CD4-positive, alpha-beta T cell (primary cell): ENCODE measurements around the gene ORC5. TPM values are rescaled to one million over a fixed set of nuclear protein-coding genes. Genes with fewer than 3 reads are reported as not detected.

Experiments used
- ATAC-seq: fragments of 200-7000 bp; cut with Tn5 transposase; one replicate; pipeline ENCODE4 v1.10.0; 2022; ENCODE audit warnings: mild to moderate bottlenecking; ENCODE audit not compliant: poor library complexity
- CTCF ChIA-PET: fragments of 350-600 bp; sonication (Branson Sonifier 250); formaldehyde crosslinking; loops from one replicate; lab custom pipeline; 2021; ENCODE audit warnings: antibody characterized with exemption, inconsistent platforms; lab: Charles Lee
- POLR2A ChIA-PET: fragments of 350-600 bp; sonication (Branson Sonifier 250); formaldehyde crosslinking; loops from one replicate; lab custom pipeline; 2021; ENCODE audit warnings: antibody characterized with exemption, inconsistent platforms; lab: Charles Lee
- DNase-seq, 14 experiments: peaks; one replicate each; pipeline ENCODE4 v3.0.0-alpha.2; 2013 to 2020; ENCODE audit warnings: mixed read lengths in 2 of 14
- H3K27ac ChIP-seq, 2 donors: one replicate each; pipeline versions ENCODE4 v1.5.1 to v1.7.0; 2013; ENCODE audit warnings: low read length in 2 of 2, low read depth in 1 of 2, mild to moderate bottlenecking in 1 of 2
- H3K27me3 ChIP-seq, 2 experiments: 1 replicate in 1 of 2; 2 replicates in 1 of 2; pipeline versions ENCODE4 v1.6.1 to v1.7.0; 2013; ENCODE audit warnings: low read length in 2 of 2, control low read depth in 1 of 2, mild to moderate bottlenecking in 1 of 2, moderate library complexity in 1 of 2; ENCODE audit not compliant: insufficient read depth in 2 of 2, control insufficient read depth in 1 of 2
- H3K36me3 ChIP-seq: one replicate; pipeline ENCODE4 v1.6.1; 2013; ENCODE audit warnings: low read length, control low read depth; ENCODE audit not compliant: insufficient read depth
- H3K4me1 ChIP-seq: one replicate; pipeline ENCODE4 v1.6.1; 2013; ENCODE audit warnings: low read length, control low read depth; ENCODE audit not compliant: insufficient read depth
- H3K4me3 ChIP-seq: one replicate; pipeline ENCODE4 v1.5.1; 2013; ENCODE audit warnings: mild to moderate bottlenecking, low read length, moderate library complexity
- H3K9me3 ChIP-seq, 2 experiments: 1 replicate in 1 of 2; 2 replicates in 1 of 2; pipeline versions ENCODE4 v1.6.1 to v1.7.0; 2013; ENCODE audit warnings: low read length in 2 of 2, mild to moderate bottlenecking in 2 of 2, control low read depth in 1 of 2, moderate library complexity in 1 of 2; ENCODE audit not compliant: control insufficient read depth in 1 of 2, insufficient read depth in 1 of 2
- H3K27ac Mint-ChIP-seq: one replicate; pipeline ENCODE4 v1.8.0; 2020; ENCODE audit warnings: mixed read lengths
- H3K27me3 Mint-ChIP-seq: one replicate; pipeline ENCODE4 v1.8.0; 2021; ENCODE audit warnings: mixed read lengths
- H3K36me3 Mint-ChIP-seq: one replicate; pipeline ENCODE4 v1.8.0; 2021; ENCODE audit warnings: low read depth, mixed read lengths
- H3K4me1 Mint-ChIP-seq: one replicate; pipeline ENCODE4 v1.8.0; 2021; ENCODE audit warnings: low read depth, mixed read lengths
- H3K4me3 Mint-ChIP-seq: one replicate; pipeline ENCODE4 v1.8.0; 2020; ENCODE audit warnings: mild to moderate bottlenecking, mixed read lengths
- H3K9me3 Mint-ChIP-seq: one replicate; pipeline ENCODE4 v1.8.0; 2020; ENCODE audit warnings: mixed read lengths
- CTCF ChIP-seq: fragments of 200-600 bp; IDR thresholded peaks from one replicate; pipeline ENCODE4 v1.8.0; 2022; ENCODE audit warnings: antibody characterized with exemption, mild to moderate bottlenecking
- intact Hi-C, 2 experiments: fragments of 100-400 bp; cut with DNase I in 1 of 2; cut with micrococcal nuclease in 1 of 2; formaldehyde crosslinking; loops; one replicate each; pipeline versions ENCODE4 v1.15.1 to v1.9.0; 2023 to 2025; cut with DNase I, micrococcal nuclease
- total RNA-seq, 174 experiments: library from RNA in 2 of 174; stranded (reverse) in 2 of 174; gene quantifications; one replicate each; pipeline ENCODE4 v1.2.3 and lab custom pipeline; 2021 to 2026

ORC5 gene
- total RNA-seq, 2 experiments from 2014 or later = 7.7 to 9.3 TPM

- Histone ChIP-seq H3K27me3 (peaks cover 0 to 6% of the 10 kb centered on the region in 2 experiments), H3K4me3 (no peak overlapping the region), H3K36me3 (no peaks in the 10 kb centered on the region), H3K9me3 (no peaks in the 10 kb centered on the region), H3K4me1 (no peaks in the 10 kb centered on the region), H3K27ac (no peak overlapping the region)
- H3K27me3 Mint-ChIP-seq = peaks cover 15% of the 10 kb centered on the region
- POLR2A ChIA-PET = no interaction called here
- H3K36me3 Mint-ChIP-seq = no peaks in the 10 kb centered on the region
- no peak for TF ChIP-seq CTCF
- intact Hi-C loops = no loop called here
- no peak for DNase-seq
- H3K27ac Mint-ChIP-seq = no peak overlapping the region
- H3K9me3 Mint-ChIP-seq = no peaks in the 10 kb centered on the region
- H3K4me3 Mint-ChIP-seq = no peak overlapping the region
- CTCF ChIA-PET = no interaction called here
- H3K4me1 Mint-ChIP-seq = no peaks in the 10 kb centered on the region
- ATAC-seq = no peak
Measured at GRCh38 chr7:104254696-104255095, 46.9 kb upstream of the ORC5 start.

- H3K4me3 Mint-ChIP-seq = no peak overlapping the region
- no peak overlapping the region for H3K27ac Mint-ChIP-seq
- Histone ChIP-seq H3K4me1 (no peaks in the 10 kb centered on the region), H3K9me3 (no peaks in the 10 kb centered on the region), H3K4me3 (no peak overlapping the region), H3K27ac (no peak overlapping the region), H3K27me3 (peaks cover 0 to 6% of the 10 kb centered on the region in 2 experiments), H3K36me3 (no peaks in the 10 kb centered on the region)
- H3K9me3 Mint-ChIP-seq = no peaks in the 10 kb centered on the region
- DNase-seq (no peak), ATAC-seq (no peak)
- H3K36me3 Mint-ChIP-seq = no peaks in the 10 kb centered on the region
- intact Hi-C loops = no loop called here
- CTCF ChIA-PET = no interaction called here
- peaks cover 25% of the 10 kb centered on the region for H3K27me3 Mint-ChIP-seq
- TF ChIP-seq CTCF = no peak
- POLR2A ChIA-PET = no interaction called here
- H3K4me1 Mint-ChIP-seq = no peaks in the 10 kb centered on the region
Measured at GRCh38 chr7:104252409-104253134, 44.8 kb upstream of the ORC5 start.

- Mint-ChIP-seq H3K4me3 (no peak overlapping the region), H3K36me3 (no peaks in the 10 kb centered on the region), H3K9me3 (no peaks in the 10 kb centered on the region), H3K27me3 (peaks cover 45% of the 10 kb centered on the region), H3K27ac (no peak overlapping the region), H3K4me1 (no peaks in the 10 kb centered on the region)
- Histone ChIP-seq H3K4me1 (no peaks in the 10 kb centered on the region), H3K9me3 (no peaks in the 10 kb centered on the region), H3K27ac (no peak overlapping the region), H3K36me3 (no peaks in the 10 kb centered on the region), H3K4me3 (no peak overlapping the region), H3K27me3 (peaks cover 9 to 13% of the 10 kb centered on the region in 2 experiments)
- no peak for TF ChIP-seq CTCF
- no peak for DNase-seq
- CTCF ChIA-PET = no interaction called here
- intact Hi-C loops = no loop called here
- POLR2A ChIA-PET = no interaction called here
- ATAC-seq = no peak
Measured at GRCh38 chr7:104242638-104243037, 34.8 kb upstream of the ORC5 start.
